Activated CD4-positive, alpha-beta T cell treated with anti-CD3 and anti-CD28 coated beads for 1 hour (primary cell): ENCODE measurements around the gene DLG4.
A peak's percentile ranks its signal among the peaks of the same experiment; 100 is the strongest.
"Not testable (repeated sequence)": the region's sequence is repeated elsewhere in the genome, so short reads cannot be mapped to it uniquely, and the experiment has no call there.

ENCODE experiments used
- DNase-seq: peaks from one replicate; pipeline ENCODE4 v3.0.0-alpha.2; 2020

The DLG4 gene

DNA sequence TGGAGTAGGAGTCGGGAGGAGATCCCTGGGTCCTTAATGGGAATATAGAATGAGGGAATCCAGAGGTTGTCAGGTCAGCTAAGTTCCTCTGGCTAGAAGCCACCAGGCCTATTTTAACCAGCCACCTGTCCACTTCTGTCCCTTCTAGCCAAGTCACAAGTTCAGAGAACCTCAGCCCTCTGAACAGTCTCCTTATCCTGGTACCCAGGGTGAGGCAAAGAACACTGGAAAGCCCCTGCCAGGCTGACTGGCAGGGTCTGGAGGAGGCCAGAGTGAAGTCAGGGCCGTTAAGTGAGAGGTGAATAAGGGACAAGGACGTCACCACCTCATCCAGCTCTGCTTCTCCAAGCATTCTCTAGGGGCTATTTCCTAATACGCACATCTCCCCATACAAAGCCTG, 29.2 kb upstream of the DLG4 start:
- DNase-seq, result no peak

DNA sequence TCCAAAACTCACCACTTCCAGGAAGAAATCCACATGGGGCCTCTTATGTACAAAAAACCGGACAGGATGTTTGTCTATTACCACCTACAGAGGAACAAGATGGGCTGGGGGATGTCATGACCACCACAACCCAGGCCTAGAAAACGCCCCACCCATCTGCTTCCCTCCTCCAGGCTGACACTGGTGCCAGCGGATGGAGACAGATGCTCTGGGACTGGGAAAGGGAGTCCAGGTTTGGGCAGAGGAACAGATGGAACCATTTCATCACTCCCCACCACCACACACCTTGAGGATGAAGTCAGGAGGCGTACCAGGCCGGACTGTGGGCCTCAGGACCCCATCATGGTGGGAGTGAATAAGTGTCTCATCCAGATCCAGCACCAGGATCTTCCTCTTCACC, 27.1 kb upstream of the DLG4 start:
- DNase-seq, result no peak

DNA sequence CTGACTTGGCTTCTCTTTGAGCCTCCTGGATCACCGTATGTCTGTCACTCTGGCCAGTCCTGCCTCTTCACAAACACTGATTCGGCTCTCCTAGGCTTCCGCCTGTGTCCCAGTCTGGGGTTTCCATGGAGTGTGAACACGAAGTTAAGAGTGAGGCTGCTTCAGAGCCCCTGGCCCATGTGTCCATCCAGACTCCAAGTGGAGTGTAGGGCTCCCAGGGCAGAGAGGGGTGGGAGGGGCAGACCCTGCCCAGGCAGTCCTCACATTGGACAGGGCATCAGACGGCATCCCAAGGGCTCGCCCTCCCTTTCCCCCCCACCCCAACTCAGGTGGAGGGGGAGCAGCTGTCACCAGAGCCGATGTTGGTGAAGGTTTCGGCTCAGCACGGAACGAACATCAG, 24.2 kb upstream of the DLG4 start:
- not testable (repeated sequence) for DNase-seq

DNA sequence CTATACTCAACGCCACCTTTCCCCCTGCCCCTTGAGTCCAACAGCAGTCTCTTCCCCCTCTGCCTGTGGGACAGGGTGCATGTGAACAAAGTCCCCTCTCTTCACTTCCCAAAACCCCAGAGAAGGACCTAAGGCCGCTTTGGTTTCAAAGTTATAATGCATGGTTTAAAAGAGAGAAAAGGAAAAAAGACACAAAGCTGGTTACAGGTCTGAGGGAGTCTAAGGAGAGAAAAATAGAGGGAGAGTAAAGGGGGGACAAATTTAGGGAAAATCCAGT, 23.8 kb upstream of the DLG4 start:
- DNase-seq, result no peak

DNA sequence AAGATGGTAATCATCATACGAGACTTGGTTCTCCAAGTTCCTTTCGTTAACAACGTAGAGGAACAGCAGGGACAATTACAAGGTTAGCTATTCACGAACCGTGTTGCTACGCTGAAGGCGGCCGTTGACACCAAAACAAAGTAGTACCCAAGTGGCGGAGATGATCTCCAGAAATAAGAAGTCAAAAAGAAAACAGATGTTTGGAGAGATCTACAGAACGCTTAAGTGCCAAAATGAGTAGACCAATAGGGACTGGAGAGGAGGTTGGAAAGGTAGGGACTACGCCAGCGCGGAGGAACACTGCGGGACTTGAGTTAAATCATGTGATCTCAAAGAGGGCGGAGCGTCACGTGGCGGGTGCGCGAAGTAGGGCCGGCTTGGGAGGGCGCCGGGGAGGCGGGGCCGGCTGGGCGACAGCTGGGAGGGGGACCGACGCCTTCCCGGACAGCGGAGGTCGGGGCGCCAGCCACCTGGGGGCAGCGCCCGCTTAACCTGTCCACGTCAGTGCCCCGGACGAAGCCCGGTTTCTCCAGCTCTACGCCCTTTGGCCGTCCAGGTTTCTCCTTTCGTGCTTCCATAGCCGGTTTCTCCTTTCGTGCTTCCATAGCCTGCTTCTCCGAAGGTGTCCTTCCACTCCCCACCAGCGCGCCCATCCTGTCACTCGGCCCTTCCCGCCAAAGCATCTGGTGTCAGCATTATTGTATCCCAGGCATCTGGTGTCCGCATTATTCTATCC, 23.2 kb upstream of the DLG4 start:
- DNase-seq, result peak; percentile 90

DNA sequence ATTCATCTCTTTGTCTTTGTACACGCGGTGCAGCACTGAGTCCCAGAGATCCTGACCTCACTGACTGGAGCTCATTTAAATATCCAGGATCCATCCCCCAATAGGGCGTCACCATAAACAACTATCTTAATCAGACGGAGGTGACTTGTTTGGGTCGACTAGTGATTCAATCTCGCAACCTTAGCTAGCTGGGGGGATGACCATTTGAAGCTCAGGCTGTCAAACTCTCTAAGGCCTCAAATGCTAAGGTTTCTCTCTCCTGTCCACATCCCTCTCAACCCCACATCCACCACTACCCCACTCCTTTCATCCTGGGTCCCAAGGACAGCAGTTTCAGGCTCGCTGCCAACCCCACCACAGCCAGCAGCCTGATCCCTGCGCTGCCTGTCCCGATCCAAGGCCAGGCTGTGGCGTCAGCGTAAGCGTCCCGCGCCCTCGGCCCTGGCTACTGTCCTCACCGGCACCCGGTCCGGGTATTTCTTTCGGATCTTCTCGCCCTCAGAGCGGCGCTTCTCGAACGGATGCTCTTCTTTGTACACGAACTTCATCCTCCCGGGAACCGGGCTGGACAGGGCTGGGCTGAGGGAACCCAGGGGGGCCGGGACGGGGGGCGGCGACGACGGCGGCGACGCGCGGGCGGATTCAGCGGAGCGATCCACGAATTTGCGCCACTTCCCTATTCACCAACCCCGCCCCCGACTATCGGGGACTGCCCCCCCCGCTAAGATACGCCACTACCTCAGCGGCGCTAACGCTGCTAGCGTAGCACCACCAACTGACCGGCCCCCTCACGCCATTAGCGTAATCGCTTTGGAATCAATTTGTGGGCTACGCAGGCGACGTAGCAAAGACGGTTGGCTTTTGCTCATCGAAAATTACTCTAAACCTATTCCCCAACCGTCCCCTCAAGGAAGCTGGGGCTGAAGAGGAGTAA, 22.4 kb upstream of the DLG4 start, which contains the start of gene GABARAP:
GABARAP (minus strand) TSS at position 667 of the 934 bp plus-strand sequence; CDS start at position 548, 119 bp downstream.
- DNase-seq, result peak; percentile 90

DNA sequence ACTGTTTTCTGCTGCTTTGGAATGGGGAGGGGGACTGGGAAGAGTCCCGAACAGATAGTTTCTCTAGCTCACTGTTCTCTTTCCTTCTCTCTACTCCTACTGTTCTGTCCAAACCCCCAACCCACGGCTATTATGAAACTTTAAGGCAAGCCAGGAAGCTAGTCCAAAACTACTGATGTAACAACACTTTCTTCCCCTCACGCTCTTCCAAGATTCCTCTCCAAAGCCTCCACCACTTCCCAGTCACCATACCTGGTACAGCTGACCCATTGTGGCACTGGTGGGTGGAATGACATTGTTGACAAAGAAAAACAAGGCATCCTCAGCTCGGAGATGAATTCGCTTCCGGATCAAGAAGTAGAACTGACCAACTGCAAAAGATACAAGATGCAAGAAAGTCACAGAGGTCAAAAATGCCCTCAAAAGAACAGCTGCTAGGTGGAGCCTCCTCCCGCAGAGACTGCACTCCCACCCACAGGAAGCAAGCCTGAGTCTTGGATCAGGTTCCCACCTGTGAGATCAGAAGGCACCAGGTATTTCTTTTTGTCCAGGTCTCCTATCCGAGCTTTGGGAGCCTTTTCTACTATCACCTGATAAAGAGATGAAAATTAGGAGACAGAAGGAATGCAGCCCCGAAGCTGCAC, 21.6 kb upstream of the DLG4 start:
- no peak for DNase-seq

DNA sequence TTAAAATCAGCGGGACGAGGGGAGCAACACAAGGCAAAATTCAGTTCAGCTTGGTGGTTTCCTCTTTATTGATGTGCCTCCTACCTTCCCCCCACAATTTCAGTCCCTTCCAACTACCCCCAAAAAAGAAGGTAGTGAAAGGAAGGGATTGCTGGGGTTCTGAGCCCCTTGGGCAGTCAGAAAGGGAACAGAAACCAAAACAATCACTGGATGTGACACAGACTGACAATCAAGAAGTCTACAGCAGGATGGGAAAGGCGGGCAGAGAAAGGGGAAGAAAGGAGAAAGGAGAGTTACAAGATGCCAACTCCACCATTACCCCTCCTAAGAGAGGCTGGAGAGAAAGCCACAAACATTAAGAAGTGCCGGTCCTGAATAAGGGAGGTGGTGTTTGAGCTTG, 20.7 kb upstream of the DLG4 start:
- no peak for DNase-seq

DNA sequence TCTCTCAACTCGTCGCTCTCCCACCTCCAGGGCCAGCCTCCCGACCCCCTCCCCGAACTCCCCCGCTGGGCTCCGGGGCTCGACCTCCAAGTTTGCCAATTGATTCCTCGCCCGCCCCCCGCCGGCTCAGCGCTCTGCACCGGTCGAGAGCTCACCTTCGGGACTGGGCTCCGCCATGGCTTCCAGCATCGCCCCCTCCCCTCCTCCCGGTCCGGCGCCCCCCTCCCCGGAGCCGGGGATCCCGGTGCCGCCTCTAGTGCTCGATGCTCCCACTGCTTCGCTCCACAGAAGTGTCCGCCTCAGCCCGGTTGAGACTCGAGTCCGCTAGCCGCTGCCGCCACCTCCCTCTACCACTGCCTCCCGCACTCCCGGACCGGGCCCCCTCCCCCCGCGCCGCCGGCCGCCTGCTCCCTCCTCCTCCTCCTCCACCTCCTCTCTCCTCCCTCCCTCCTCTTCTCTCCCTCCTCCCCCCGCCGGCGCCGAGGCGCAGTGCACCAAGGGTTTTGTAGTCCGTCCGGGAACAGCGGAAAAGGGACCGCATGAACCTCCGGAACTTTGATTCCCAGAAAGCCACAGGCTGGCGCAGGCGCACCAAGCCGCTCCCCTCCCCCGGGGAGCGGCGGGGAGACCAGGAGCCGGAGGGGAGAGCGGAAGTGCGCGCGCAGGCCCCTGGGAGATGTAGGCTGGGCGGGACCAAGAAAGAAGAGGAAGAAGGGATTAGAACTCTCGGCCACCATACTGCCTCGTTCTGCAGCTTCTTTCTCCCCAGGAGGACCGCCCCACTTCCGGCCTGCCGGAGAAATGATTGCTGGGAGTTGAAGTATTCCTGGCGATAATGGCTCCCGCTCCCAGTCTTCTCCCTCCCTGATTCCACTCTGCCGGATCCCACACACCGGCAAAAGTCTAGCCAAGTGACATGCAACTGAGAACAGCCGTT, 19.7 kb upstream of the DLG4 start, which contains the start of gene PHF23:
PHF23 (minus strand) TSS at position 367 of the 937 bp plus-strand sequence; CDS start at position 189, 178 bp downstream.
- peak; percentile 96 for DNase-seq

DNA sequence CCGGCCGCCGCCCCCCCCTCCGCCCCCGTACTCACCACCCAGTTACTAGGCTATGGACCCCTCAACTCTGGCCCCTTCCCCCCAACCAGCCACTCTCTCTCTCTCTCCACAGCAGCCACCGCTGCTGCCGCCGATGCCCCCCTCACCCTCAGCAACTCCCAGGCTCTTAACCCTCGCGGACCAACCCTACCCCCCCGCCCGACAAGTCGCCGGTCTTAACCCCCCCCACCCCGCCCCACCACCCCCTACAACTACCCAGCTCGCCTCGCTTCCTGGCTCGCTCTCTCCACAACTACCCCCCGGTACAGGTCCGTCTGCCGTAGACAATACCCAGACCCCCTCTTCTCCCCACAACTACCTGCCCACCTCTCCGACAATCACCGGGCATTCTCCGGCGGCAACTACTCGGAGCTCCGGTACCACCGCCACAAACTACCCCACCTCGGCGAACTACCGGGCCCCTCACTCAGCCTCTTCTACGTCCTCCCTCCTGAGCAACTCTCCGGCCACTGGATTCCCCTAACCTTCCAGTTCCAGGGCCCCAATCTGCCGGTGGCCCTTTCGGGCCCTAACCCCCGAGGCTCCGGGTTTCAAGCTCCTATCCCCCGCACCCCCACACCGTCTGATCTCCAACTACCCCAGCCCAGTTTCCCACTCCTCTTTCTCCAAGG, 18.9 kb upstream of the DLG4 start:
- DNase-seq, result no peak

DNA sequence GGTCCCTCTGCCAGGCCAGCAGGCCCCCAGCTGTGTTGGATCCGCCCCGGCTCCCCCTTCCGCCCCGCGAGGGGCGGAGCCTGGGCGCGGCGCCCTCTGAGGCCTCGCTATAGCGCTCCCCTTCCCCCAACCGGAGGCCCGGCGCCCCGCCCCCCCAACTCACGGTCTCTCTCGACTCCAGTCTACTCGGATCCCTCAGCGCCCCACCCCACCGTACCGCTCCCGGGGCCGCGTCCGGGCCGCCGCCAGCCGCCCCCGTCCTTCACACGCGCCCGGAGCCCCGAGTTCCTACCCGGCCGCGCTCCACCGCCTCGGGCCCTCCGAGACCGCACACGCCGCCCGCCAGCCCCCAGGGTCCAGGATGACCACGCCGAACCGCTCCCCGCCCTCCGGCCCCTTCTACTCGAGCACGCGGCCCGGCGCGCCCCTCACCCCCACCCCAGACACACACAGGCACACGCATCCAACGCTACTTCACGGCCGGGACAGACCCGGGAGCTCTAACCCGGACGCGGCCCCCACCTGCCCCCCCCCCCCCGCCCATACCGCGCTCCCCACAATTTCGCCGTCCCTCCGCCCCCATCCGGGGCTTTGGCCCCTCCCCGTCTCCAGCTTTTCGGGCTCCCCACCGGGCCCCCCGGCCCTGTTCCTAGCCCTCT, 18.3 kb upstream of the DLG4 start:
- peak; percentile 75 for DNase-seq

DNA sequence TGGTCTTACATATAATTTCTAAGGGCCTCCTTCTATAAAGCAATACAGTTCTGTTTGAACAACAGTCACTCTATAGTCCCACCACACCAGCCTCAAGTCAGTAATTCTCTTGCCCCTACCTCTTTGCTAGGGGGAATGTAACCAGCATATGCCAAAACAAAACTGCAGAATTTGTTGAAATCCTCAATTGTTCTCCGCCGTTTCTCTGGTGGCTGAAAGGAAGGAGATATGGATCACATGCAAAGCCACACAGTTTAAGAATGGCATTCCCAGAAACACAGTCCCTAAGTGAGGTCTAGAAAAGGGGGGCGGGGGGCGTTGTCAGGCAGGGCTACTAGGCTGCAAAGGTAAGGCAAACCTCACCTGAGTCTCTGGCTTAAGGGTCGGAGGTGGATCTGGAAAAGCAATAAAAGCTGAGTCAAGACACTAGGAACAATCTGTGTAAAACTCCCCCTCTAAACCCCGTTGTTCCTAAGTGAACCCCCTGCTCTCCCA, 17.7 kb upstream of the DLG4 start:
- no peak for DNase-seq

DNA sequence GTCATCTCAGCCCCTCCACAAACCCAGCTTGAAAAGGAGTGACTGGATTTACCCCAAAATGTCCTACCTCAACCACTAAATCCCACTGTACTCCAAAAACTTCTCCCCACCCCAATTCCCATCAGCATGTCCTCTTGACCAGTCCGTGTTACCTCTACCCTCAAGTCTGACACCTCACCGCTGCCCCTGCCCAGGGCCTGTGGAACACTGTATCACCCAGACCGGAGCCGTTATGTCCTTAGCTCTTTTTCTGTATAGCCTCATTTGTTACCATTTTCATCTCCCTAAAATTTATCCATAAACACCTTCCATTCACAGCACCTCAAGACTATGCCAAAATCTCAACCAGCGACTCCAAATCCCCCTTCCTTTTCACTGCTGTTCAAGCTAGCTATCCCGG, 17.2 kb upstream of the DLG4 start:
- DNase-seq, result no peak

DNA sequence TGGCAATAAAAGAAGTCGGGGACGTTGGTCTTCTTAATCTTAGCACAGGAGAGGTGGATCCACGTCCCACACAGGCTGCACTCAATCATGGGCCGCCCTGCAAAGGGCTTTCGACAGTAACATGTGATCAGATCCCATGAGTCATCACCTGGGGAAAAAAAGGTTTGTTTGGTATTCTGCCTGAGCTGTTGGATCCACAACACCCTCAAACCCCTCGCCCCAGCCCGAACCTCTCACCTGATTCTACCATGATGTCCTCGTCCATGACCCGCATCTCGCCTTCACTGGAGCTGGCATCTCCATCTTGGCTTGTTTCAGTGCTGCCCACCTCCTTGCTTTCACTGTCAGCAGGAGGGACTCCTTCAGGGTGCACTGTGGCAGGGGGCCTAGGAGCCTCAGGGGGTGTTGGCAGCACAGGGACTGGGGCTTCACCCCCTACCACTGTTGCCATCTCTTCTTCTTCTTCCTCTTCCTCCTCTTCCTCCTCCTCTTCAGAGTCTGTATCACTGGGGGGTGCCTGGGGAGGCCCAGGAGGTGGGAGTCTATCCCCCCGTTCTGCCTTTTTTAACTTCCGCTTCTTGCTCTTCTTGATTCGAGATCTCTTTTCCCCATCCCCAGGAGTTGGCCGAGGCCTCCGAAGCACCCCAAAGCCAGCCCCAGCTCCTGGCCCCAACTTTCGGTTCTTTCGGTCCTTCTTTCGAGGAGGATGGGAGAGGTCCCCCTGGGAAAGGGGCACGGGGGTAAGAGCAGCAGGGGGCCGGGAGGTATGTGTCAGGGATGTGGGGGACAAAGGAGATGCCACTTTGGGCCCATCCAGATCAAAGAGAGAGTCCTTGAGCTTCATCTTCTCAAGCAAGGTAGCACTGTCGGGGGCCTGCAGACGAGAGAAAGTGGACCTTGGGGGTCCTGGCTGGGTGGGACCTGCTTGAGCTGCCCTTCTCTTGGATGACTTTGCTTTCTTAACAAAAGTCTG, 16.3 kb upstream of the DLG4 start:
- DNase-seq, result no peak

DNA sequence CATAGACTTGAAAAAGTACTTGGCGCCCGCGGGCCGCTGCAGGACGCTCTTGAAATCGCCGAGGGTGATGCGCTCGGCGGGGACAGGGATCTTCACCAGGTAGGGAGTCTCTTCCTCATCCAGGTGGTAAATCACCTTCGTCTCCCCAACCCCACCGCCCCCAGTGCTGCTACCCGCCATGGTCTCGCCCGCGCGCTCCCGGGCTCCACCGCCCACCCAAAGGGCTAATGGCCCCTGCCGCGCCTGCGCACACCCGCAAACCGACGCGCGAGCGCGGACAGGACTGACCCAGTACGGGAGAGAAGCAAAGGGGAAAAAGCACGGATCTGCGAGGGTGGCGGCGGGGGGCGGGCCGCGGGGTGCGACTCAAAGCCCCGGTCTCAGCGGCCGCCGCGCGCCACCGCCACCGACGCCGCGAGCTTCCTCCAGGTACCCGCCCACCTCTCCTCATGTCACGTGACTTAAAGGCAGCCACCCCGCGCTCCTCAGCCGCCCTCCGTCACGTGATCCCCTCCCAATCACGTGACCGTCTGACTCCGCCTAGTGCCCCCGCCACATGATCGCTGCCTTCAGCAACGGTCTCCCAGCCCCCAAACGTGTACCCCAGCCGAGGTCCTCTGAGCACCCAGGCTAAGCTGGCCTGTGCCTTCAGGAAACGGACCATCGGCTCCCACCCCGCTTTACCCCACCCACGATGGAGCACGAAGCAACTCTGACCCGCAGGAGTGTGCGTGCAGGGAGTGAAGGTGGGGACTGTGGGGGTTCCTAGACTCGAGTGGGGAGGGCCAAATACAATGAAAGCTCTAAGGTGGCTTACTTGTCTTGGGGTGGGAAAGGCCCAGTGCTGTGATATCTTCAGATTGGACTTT, 14.7 kb upstream of the DLG4 start, which contains the start of gene DVL2:
DVL2 (minus strand) TSS at position 435 of the 869 bp plus-strand sequence; CDS start at position 180, 255 bp downstream.
- DNase-seq, result peak; percentile 91

DNA sequence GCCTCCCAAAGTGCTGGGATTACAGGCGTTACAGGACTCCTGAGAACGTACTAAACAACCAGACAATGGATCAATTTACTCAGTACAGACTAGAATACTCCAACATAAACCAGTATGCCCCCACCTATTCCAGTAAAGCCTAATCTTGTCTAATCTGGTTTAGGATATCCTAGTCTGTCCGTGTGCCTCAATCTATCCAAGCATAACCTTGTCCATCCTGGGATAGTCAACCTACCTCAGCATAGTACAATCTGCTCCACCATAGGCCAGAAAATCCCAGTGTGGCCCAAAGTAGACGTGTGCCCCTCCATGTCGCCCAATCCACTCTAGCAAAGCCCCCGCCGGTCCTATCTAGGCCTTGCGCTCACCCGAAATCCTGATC, 14.1 kb upstream of the DLG4 start:
- DNase-seq, result no peak

DNA sequence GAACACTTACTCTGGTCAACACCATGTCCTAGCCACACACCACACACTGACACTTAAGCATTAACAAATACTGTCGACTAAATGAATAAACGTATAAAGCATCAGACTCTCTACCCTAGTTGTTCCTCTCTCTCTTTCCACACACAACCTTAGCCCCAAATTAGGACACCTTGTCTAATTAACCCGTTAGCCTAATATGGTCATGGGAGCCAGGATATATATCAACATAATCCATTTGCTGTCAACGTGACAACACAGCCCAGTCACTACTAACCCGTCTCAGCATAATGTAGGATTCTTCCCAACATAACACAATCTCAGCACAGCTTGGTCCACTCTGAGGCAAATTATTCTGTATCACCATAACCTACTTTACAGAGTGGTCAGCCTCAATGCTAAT, 12.5 kb upstream of the DLG4 start:
- no peak for DNase-seq

DNA sequence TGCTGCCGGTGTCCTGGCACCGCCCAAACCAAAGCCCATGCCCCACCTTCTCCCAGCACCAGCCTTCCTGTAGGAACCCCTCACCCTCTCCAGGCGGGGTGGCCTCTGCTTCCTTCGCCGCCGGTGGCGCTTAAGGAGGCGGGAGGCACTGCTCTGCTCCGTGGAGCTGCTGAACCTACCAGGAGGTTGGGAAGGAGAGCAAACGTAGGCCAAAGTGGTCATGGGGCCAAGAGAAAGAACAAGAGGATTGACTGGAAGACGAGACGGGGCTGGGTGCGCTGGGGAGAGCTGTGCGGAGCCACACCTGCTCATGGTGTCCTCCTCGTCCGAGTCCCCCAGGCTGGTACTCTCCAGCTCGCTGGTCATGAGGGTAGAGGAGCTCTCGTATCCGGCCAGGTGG, 9.9 kb upstream of the DLG4 start:
- no peak for DNase-seq

DNA sequence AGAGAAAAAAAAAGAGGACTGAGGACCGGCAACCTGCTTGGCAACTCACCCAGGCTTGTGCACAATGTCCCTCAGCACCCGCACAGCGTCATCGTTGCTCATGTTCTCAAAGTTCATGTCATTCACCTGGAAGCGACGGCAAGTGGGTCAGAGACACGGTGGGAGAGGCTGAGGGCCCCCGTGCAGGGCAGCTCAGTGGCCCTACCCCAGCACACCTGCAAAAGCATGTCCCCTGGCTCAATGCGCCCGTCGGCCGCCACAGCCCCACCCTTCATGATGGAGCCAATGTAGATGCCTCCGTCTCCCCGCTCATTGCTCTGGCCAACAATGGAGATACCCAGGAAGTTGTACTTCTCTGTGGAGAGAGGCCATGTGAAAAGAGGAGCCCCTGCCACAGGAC, 9.3 kb upstream of the DLG4 start:
- no peak for DNase-seq
